DMS 273 (cell line): ENCODE measurements around the gene BMP10.
A peak's percentile ranks its signal among the peaks of the same experiment; 100 is the strongest.
"Not testable (repeated sequence)": the region's sequence is repeated elsewhere in the genome, so short reads cannot be mapped to it uniquely, and the experiment has no call there.

ENCODE experiments used
- DNase-seq: peaks from one replicate; lab custom pipeline; 2025; ENCODE audit not compliant: unreplicated experiment; lab: John Stamatoyannopoulos, UW

The BMP10 gene

DNA sequence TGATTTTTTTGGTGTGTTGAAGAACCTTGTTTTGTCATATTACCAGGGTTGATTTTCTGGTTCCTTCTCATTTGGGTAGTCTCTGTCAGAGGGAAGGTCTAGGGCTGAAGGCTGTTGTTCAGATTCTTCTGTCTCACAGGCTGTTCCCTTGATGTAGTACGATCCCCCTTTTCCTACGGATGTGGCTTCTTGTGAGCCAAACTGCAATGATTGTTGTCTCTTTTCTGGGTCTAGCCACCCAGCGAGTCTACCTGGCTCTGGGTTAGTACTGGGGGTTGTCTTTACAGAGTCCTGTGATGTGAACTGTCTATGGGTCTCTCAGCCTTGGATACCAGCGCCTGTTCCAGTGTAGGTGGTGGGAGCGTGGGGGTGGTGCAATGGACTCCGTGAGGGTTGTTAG lies 24.8 kb upstream of the BMP10 start:
- not testable (repeated sequence) for DNase-seq

DNA sequence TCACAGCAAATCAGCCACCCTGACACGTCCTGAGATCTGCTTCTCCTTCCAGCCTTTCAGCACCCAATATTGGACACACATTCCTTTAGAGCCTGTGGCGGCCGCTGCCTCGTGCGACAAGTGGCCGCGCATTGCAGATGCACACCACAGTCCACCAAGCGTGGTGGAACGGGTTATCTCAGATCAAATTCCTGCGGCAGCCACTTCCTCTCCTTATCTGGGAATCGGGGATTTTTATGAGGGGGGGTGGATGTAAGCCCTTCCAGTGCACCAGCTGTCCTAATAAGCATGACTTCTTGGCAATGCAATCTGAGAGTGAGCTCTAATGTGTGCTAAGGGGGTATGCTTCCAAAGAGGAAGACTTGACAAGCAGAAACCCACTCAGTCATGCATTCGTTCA lies 18.3 kb upstream of the BMP10 start:
- peak; percentile 10 for DNase-seq

DNA sequence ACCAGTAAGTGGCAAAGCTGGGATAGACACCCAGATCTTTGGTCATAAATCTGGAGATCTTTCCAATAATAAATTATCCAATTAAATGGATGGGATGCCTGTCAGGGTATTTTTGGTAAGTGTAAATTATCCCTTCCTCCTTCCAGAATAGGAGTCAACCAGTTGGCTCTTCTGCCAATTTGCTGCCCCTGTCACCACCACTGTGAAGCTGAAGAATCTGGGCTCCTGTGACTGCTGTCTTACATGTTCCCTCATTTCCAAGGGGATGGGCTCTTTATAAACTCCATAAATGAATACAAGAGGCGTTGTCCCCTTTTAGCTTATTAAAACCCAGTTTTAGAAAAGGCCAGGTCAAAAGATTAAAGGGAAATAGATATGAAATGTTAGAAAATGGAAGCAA lies 17.8 kb upstream of the BMP10 start:
- DNase-seq: no peak

DNA sequence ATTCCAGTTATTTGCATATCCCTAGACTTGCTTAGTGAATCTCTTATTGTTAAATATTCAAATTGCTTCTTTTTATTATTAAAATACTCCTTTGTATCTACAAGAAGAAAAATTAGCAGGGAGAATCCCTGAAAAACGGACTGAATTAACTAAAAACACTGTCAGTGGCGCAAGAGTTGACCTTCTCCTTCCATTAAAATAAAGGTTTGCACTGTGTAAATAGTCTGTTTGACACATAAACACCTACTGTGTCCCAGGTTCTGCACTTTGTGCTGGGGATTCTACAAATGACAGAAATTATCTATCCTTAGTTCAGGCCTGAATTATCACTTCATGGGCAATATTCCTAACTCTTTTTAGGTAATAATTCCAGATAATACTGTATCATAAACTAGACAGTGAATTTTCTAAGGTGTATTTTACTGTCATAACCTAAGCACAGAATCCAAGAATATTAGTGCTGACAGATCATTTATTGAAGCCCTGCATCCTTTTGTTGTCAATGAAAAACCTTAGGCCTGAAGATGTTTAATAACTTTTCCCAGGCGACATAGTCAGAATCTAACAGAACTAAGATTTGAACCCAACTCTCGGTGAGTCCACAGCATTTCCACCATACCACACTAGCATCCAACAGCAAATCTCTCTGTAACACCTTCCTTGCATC lies 17.0 kb upstream of the BMP10 start:
- no peak for DNase-seq

DNA sequence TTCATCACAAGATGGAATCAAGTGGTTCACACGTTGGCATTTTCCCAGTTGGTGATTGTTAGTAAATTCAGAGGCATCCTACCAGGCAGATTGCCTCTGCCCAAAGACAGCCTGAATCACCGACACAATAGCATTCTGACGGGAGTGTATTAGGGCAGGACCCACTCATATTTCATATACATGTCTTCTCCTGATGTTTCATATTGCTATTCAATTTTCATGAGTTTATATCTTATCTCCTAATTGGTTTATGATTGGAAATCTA lies 14.5 kb upstream of the BMP10 start:
- no peak for DNase-seq

DNA sequence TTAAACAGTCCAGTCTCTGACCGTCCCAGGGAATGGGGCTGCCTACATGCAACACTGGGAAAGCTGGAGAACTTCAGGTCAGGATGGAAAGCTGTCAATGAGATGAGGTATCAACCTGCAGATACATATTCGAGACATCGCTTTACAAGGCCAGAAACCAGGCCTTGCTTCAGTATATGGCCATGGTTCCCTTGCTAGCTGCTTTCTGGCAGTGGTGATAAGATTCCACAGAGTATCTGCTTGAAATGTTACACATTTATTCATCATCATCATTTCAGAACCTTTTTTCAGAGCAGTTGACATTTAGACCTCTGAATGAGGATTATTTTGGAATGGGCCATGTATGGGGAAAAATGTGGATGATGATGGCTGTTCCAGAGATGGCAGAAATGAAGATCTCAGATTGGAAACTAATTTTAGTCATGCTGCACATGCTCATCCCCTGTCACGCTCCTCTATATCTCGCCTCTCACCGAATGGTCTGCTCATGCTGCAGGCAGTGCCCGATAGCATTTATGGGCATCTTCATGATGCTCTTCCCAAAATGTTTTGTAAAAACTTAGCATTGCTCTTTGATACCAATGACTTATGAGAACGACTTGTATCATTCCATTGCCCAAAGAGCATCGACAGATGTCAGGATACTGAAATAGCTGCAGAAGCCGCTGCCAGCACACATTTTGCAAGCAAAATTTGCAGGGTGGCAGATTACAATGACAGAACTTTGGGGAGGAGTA lies 14.0 kb upstream of the BMP10 start:
- no peak for DNase-seq

DNA sequence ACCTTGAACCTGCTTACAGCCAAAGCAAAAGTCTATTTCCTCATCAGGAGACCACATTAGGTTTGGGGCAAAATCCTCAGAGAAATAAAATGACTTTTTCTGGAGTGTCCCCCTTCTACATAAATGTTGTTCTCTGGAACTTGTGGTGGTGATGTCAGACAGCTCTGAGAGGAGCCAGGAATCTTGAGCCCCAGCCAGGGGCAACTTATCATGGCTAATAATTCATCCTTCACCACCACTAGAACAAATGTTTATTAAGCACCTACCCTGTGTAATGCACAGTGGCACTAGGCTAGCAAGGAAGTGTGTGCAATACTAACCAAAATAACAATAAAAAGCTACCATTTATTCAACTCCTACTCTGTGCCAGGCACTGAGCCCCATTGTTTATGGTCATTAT lies 9.0 kb upstream of the BMP10 start:
- no peak for DNase-seq

DNA sequence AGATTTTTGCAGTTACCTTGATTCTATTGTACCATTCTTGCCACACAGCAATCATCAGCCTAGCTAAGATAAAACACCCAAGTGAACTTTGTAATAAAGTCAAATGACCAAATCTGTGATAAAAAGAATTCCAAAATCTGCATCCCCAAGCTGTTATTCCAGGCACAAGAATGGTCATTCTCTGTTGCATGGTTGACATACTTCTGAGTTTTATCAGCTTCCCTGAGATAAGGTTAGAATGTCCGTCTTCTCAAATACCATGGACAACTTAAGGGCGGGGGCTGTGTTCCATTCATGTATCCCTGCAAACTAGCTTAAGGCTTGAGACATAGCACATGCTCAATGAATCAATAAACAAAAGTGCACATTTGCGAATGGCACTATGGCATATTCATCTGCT lies 8.1 kb upstream of the BMP10 start:
- no peak for DNase-seq

DNA sequence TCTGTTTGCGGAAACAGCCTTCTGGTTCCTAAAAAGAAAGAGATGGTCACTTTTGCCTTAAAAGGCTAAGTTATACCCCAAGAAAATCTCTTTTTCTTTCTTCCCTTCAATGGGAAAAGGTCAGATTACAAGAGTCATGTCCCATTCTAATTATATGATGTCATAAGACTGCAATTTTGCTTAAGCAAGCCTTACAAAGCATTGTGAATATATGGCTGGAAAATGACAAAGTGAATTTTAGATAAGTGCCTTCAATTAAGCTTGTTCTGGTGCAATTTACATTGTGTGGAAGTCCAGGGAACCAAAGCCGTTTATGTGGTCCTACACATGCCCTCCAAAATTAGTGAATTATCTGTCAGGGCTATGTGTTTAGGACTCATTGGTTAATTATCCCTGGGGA lies 7.6 kb upstream of the BMP10 start:
- no peak for DNase-seq

DNA sequence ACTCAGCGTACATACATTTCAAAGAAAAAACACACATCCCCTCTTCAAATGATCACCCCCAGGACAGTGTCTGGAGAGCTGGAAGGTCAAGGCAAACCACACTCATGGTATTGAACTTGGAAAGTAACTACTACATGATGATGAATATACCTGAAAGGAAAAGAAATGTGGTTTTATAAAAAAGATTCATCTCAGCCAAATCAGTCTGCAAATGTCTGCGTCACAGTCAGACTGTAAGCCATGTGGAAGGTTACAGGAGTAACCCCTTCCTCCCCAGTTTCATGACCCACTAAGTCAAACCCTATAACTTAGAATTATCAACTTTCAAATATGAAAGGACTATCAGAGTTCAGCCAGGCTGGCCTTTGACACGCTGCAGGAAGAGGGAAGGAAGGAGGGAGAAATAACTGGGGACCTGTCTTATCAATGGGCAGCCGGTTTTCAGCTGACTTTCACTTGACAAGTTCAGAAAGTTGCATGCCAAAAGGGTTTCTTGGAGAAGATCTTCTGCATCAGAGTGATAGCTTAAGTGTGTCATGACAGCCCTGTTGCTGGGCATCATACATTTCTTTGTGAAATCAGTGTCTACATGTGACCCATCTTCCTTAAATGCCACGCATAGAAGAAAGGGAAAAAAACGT lies 7.0 kb upstream of the BMP10 start:
- no peak for DNase-seq

DNA sequence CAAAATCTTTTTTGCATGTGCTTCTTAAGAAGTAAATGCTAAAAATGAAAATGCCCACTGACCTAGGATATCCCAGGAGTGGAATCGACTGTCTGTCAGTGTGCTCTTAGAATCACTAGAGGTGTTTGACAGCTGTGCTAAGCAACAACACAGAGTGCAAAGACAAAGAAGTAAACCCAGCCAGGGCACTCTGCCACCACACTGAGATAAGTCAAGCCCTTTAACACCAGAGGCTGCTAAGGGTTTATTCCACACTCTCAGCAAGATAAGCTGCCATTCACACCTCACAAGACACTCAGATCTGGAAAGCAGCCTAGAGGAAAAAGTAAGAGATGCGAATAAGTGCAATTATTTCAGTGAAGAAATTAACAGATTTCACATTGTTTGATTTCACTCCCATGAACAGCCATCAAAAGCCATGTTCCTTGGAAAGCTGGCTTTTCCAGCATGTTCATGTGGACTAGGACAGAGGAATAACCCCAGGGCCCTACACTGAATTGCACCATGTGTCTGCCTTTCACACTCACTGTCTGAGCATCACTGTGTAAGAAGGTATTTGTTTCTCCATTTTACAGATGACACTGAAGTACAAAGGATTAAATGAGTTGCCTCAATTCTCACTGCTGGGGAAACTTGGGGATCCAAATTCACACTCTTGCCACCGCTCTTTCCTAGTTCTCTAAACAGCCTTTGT lies 6.0 kb upstream of the BMP10 start:
- DNase-seq: no peak

DNA sequence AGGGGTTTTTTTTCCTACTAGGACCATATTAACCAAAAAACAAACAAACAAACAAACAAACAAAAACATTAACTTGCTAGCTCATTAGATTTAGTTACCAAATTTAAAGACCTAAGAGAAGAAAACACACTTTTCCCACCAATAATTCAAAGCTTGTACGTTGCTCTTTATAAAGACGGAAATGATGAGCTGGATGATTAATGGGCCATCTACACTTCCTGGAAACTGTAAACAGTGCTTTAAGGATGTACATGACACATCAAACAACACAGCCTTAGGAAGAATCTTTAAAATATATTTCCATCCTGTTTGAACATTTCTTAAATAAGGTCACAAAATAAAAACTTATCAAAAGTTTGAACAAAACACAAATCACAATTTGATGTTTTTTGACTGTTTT lies 982 bp downstream of the BMP10 start:
- DNase-seq: no peak

DNA sequence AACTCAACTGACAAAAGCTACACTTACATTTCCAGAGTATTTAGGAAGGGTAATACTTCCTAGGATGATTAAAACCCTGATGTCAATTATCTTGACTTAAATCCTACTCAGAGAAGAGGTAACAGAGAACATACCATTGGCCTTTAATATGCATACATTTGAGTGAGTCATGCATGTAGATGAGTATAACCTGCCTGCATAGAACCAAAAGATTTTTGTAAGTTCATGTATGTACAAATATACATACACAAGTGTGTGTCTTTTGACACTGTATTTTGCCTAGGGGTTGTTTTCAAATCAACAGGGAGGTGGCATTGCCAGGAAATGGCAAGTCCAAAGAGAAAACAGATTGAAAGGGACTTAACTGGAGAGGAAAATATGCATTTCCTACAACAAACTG lies 6.1 kb downstream of the BMP10 start:
- DNase-seq: no peak

DNA sequence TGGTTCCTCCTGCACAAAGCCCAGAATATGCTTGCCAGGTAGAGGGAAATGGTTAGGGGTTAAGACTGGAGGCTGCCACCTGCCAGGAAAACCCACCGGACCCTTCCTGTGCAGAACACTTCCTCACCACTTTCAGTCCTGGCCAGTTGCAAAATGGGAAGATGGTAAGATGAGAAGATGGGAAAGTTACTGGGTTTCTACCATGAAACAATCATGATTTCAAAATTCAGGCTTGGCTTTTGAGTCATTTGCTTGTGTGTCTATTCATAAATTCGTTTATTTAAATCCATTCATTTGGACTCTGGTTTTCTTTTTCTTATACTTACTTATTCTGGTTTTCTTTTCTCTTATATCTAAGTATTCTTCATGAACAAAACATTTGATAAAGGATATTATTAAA lies 7.2 kb downstream of the BMP10 start:
- DNase-seq: no peak

DNA sequence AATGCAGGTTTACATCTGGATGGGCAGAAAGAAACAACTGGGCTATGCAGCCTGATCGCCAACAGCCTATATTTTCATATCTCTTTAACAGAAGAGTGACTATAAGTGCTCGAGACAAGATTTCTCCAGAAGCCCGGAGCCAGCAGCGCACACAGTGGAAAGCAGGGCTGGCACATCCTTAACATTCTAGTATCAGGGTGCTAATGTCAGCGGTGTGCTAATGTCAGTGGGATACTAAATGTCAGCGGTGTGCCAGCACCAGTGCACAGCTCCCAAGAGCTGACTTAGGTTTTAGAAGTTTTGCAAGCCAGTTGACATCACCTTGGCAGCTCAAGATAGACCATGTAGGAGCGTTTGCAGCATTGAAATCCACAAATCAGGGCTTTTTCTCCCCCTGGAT lies 8.3 kb downstream of the BMP10 start:
- no peak for DNase-seq

DNA sequence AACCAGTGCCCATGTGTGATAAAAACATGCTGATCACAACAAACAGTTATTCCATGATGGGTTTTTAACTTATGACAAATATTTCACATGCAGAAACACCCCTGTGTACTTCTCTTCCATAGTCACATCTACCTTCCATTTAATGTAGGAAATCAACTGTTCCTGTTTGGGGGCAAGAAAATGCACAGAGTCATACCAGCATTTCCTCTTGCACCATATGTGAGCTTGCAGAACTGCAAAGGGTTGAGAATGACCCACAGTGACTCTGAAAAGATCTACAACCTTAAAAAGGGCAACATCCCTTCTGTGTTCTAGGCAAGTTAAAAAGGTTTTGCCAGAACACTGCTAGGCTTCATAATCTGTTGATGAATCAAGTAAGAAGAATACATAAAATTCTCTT lies 9.9 kb downstream of the BMP10 start:
- no peak for DNase-seq

DNA sequence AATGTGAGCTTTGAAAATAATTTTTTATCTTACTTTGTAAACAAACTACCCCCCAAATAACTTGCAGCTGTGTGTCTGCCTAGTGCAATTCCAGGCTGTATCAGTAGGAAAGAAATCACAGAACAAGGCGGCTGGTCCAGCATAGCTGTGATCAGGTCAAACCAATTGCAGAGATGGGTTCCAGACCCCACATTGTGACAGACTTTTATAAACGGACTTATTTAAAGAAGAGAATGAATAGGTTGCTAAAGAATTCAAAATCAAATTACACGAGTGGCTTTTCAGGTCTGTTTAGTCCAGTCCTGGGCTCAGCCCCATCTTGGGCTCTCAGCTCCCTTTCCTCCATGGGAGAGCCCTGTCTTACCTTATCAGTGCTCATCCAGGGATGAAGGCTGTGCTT lies 11.1 kb downstream of the BMP10 start:
- no peak for DNase-seq

DNA sequence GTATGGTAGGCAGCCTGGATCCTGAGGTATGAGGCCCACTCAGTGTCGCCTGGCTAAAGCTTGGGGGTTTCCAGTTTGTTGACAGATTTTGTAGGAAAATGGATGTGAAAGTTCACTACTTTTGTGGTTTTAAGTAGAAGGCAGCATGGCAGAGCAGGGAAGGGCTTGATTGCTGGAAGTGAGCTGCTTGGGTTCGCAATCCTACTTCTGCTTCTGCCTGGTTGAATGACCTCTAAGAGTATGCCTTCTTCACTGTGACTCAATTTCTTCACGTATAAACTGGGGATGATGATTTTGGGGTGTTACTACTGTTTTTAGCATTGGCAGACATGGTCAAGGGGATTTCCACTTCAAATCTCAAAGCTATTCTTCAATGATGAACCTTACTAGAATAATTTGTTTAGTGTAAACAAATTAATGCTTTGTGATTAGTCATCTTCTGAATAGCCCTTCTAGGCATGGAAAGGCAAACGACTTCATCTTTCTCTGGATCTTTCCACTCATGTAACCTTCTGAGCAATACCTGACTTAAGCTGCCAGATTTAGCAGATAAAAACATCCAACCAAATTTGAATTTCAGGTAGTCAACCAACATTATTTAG lies 13.2 kb downstream of the BMP10 start:
- DNase-seq: no peak

DNA sequence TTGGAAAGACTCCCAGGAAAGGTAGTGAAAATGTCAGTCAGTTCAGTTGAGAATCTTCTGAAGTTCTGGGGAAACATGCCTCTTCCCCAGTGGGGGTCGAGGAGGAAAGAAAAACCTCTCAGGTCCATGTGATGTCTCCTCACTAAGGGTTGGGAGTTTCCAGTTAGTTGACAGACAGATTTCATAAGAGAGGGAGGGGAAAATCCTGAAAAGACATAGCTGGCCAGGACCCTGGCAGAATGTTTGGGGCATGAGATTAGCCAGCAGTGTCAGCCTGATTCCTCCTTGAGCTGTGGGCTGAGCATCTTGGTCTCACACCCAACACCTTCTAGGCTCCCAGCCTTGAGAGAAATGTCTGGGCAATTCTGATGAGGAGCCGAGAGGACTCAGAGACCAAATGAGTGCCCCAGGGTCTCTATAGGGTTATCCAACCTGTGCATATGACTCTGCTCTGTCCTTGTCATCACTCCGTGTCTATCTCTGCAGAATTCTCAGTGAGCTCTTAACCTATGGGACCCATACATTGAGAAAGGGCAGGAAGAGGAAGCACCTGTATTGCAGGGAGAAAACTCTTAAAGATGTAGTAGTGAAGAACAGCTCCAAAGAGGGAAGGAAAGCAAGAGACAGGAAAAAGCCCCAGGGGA lies 13.9 kb downstream of the BMP10 start:
- DNase-seq: no peak

DNA sequence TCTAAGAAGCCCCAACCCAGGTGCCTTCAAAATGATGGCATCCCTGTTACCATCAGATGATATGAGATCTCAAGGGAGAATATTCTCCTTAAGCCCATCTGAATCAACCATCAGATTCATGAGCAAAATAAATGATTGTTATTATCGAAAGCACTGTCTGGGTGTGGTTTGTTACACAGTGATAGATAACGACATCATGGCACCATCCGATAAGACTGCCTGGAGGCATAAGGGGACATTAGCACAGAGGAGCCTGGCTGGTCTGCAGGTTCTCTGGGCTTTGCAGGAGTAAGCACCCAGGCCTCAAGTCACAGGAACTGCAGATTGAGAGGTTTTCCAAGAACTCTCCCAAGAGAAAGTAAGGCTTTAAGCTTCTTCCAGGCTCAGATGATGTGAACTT lies 15.6 kb downstream of the BMP10 start:
- DNase-seq: no peak

DNA sequence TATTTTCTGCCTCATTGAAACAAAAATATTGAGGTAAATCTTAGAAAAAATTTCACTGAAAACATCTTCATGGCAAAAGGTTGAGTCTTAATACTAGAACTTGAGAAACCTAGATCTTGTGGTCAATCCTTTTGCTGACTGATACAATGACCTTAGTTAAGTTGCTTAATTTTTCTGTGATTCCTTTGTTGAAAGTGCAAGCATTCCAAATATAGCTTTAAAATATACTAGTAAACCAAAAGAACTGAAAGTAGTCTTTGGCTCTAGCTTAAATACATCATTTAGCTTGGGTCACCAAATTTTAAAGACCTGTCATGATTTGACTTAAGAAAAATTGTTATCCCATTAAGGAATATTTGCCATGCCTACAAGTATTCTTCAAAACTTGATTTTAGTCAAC lies 16.7 kb downstream of the BMP10 start:
- no peak for DNase-seq
